GM12892 (cell line): ENCODE measurements around the gene TUBB4A.

Experiments
- POLR2A ChIP-seq: IDR thresholded peaks from 2 replicates; pipeline ENCODE4 v1.6.1; 2011; ENCODE audit warnings: low read depth, low read length, control low read depth
- POLR2AphosphoS5 ChIP-seq: IDR thresholded peaks from 2 replicates; pipeline ENCODE4 v1.6.1; 2011; ENCODE audit warnings: low read depth, low read length, control low read depth
- TAF1 ChIP-seq: IDR thresholded peaks from 2 replicates; pipeline ENCODE4 v1.6.1; 2011; ENCODE audit warnings: low read depth, mild to moderate bottlenecking, control low read depth, low read length, borderline replicate concordance

GRCh38 chr19:6543866-6544347, 41.8 kb upstream of the TUBB4A start:
- TF ChIP-seq TAF1 (no peak), POLR2AphosphoS5 (no peak), POLR2A (no peak)
